PC-9 (cell line): ENCODE data around the gene EDA. TPM values are rescaled to one million over a fixed set of nuclear protein-coding genes. Genes with fewer than 3 reads are reported as not detected.

Experiments used
- BruUV-seq: library from RNA; stranded (reverse); fragments of 400-500 nt; replicated peaks from 2 replicates; lab custom pipeline; 2021; lab: Mats Ljungman, UMichigan
- CTCF ChIA-PET: fragments of 300-600 bp; sonication (Branson Sonifier 250); formaldehyde crosslinking; loops from one replicate; lab custom pipeline; 2022; ENCODE audit warnings: antibody characterized with exemption; lab: Charles Lee
- POLR2A ChIA-PET: fragments of 300-600 bp; sonication (Branson Sonifier 250); formaldehyde crosslinking; loops from one replicate; lab custom pipeline; 2022; ENCODE audit warnings: antibody characterized with exemption; ENCODE audit not compliant: unreplicated experiment; lab: Charles Lee
- DNase-seq, 2 experiments: peaks; one replicate each; pipeline versions ENCODE4 v3.0.0 to v3.0.0-alpha.2; 2015 to 2022; ENCODE audit warnings: mixed read lengths in 1 of 2
- H2AFZ ChIP-seq: fragments of 200-600 bp; sonication (generic); 2 replicates; pipeline ENCODE4 v1.8.1; 2017; ENCODE audit warnings: antibody characterized with exemption
- H3F3A ChIP-seq: fragments of 200-600 bp; sonication (generic); 2 replicates; pipeline ENCODE4 v1.8.1; 2017; ENCODE audit warnings: antibody characterized with exemption, mild to moderate bottlenecking, low read depth; ENCODE audit not compliant: insufficient read depth
- H3K27ac ChIP-seq: fragments of 200-600 bp; sonication (generic); 2 replicates; pipeline ENCODE4 v1.6.1; 2016; ENCODE audit warnings: mixed run types
- H3K27me3 ChIP-seq: fragments of 200-600 bp; sonication (generic); 2 replicates; pipeline ENCODE4 v1.6.1; 2016; ENCODE audit warnings: low read depth, mixed run types; ENCODE audit not compliant: insufficient read depth
- H3K36me3 ChIP-seq: fragments of 200-600 bp; sonication (generic); 2 replicates; pipeline ENCODE4 v1.6.1; 2016; ENCODE audit warnings: low read depth, mixed run types
- H3K4me1 ChIP-seq: fragments of 200-600 bp; sonication (generic); replicated peaks from 2 replicates; pipeline ENCODE4 v1.6.1; 2016; ENCODE audit warnings: mixed run types; ENCODE audit not compliant: insufficient read depth
- H3K4me2 ChIP-seq: fragments of 200-600 bp; sonication (generic); 2 replicates; pipeline ENCODE4 v1.6.1; 2017; ENCODE audit warnings: mixed run types
- H3K4me3 ChIP-seq: fragments of 200-600 bp; sonication (generic); 2 replicates; pipeline ENCODE4 v1.6.1; 2016; ENCODE audit warnings: mixed run types
- H3K79me2 ChIP-seq: fragments of 200-600 bp; sonication (generic); 2 replicates; pipeline ENCODE4 v1.6.1; 2017; ENCODE audit warnings: low read depth, mixed run types
- H3K9me2 ChIP-seq: fragments of 200-600 bp; sonication (generic); 2 replicates; pipeline ENCODE4 v1.8.1; 2017; ENCODE audit warnings: mild to moderate bottlenecking; ENCODE audit not compliant: insufficient read depth
- H3K9me3 ChIP-seq: fragments of 200-600 bp; sonication (generic); 2 replicates; pipeline ENCODE4 v1.8.1; 2016; ENCODE audit warnings: low read depth; ENCODE audit not compliant: insufficient read depth
- H4K20me1 ChIP-seq: fragments of 200-600 bp; sonication (generic); 2 replicates; pipeline ENCODE4 v1.8.1; 2017; ENCODE audit not compliant: insufficient read depth
- CTCF ChIP-seq: fragments of 200-600 bp; sonication (generic); conservative IDR thresholded peaks from 2 replicates; pipeline ENCODE4 v1.6.1; 2017; ENCODE audit warnings: mixed run types, antibody characterized with exemption, mild to moderate bottlenecking, moderate library complexity
- EZH2 ChIP-seq: fragments of 200-600 bp; sonication (generic); IDR thresholded peaks from 2 replicates; pipeline ENCODE4 v1.8.0; 2017; ENCODE audit warnings: antibody characterized with exemption, low read depth
- intact Hi-C: fragments of 100-400 bp; cut with micrococcal nuclease; formaldehyde crosslinking; loops from one replicate; pipeline ENCODE4 v1.10.0; 2022; ENCODE audit not compliant: unreplicated experiment
- total RNA-seq: library from RNA; stranded (reverse); gene quantifications from 2 replicates; pipeline ENCODE4 v1.2.3, GENCODE V29; 2021

The EDA gene
- total RNA-seq, 1 experiment from 2014 or later: not detected

GRCh38 chrX:69948276-69948797, 332.4 kb downstream of the EDA start:
- H3K36me3 ChIP-seq: no peaks in the 10 kb centered on the region
- no peaks in the 10 kb centered on the region for H3F3A ChIP-seq
- ChIA-PET CTCF (no interaction called here), POLR2A (no interaction called here)
- intact Hi-C loops: no loop called here
- no peaks in the 10 kb centered on the region for H4K20me1 ChIP-seq
- no peaks in the 10 kb centered on the region for H3K9me3 ChIP-seq
- H3K9me2 ChIP-seq: no peaks in the 10 kb centered on the region
- no peaks in the 10 kb centered on the region for H3K79me2 ChIP-seq
- TF ChIP-seq CTCF (no peak), EZH2 (no peak)
- no peak overlapping the region for H3K27ac ChIP-seq
- BruUV-seq: no TSS peak
- H2AFZ ChIP-seq: no peak overlapping the region
- DNase-seq: no peak
- H3K4me2 ChIP-seq: no peak overlapping the region
- H3K27me3 ChIP-seq: no peaks in the 10 kb centered on the region
- no peaks in the 10 kb centered on the region for H3K4me1 ChIP-seq
- no peak overlapping the region for H3K4me3 ChIP-seq

- H3K9me3 ChIP-seq: no peaks in the 10 kb centered on the region
- no peak overlapping the region for H3K4me2 ChIP-seq
- no TSS peak for BruUV-seq
- no peaks in the 10 kb centered on the region for H3K27me3 ChIP-seq
- no peaks in the 10 kb centered on the region for H3K79me2 ChIP-seq
- H2AFZ ChIP-seq: no peak overlapping the region
- H4K20me1 ChIP-seq: no peaks in the 10 kb centered on the region
- no peaks in the 10 kb centered on the region for H3K9me2 ChIP-seq
- no peak for DNase-seq
- H3K36me3 ChIP-seq: no peaks in the 10 kb centered on the region
- no peak for TF ChIP-seq CTCF
- no peak for TF ChIP-seq EZH2
- ChIA-PET POLR2A (no interaction called here), CTCF (no interaction called here)
- no peaks in the 10 kb centered on the region for H3F3A ChIP-seq
- intact Hi-C loops: no loop called here
- no peak overlapping the region for H3K27ac ChIP-seq
- no peaks in the 10 kb centered on the region for H3K4me1 ChIP-seq
- no peak overlapping the region for H3K4me3 ChIP-seq
Measured at GRCh38 chrX:69951753-69952152, 335.8 kb downstream of the EDA start.

GRCh38 chrX:69959712-69960111, 343.8 kb downstream of the EDA start:
- CTCF ChIA-PET: no interaction called here
- intact Hi-C loops: no loop called here
- TF ChIP-seq CTCF: no peak
- TF ChIP-seq EZH2: no peak

More at GRCh38 chrX:69959712-69960111, 343.8 kb downstream of the EDA start:
- no peaks in the 10 kb centered on the region for H3K9me3 ChIP-seq
- no peak for DNase-seq
- H3K4me3 ChIP-seq: no peak overlapping the region
- H3K9me2 ChIP-seq: no peaks in the 10 kb centered on the region
- H3F3A ChIP-seq: no peaks in the 10 kb centered on the region
- no peaks in the 10 kb centered on the region for H3K79me2 ChIP-seq
- no peak overlapping the region for H3K4me2 ChIP-seq
- H3K27ac ChIP-seq: no peak overlapping the region
- BruUV-seq: no TSS peak
- POLR2A ChIA-PET: no interaction called here
- no peak overlapping the region for H2AFZ ChIP-seq
- H3K27me3 ChIP-seq: no peaks in the 10 kb centered on the region
- no peaks in the 10 kb centered on the region for H3K36me3 ChIP-seq
- no peaks in the 10 kb centered on the region for H4K20me1 ChIP-seq
- no peaks in the 10 kb centered on the region for H3K4me1 ChIP-seq
